OCI-LY1 (cell line): ENCODE data around the gene CXCL6.

Source experiments
- H2AFZ ChIP-seq: fragments of 200-600 bp; sonication (generic), shearing (Covaris generic); 2 replicates; pipeline ENCODE4 v1.6.0; 2014; ENCODE audit warnings: antibody characterized with exemption, mild to moderate bottlenecking, low read length
- H3F3A ChIP-seq: fragments of 200-600 bp; sonication (generic), shearing (Covaris generic); 2 replicates; pipeline ENCODE4 v1.6.0; 2014; ENCODE audit warnings: mild to moderate bottlenecking, antibody characterized with exemption, low read length, moderate library complexity; ENCODE audit not compliant: insufficient read depth
- H3K27ac ChIP-seq: fragments of 200-600 bp; sonication (generic); 2 replicates; pipeline ENCODE4 v1.5.1; 2014; ENCODE audit warnings: low read length, mixed run types, mild to moderate bottlenecking, low read depth; ENCODE audit not compliant: poor library complexity, severe bottlenecking
- H3K27me3 ChIP-seq: fragments of 200-600 bp; sonication (generic); 2 replicates; pipeline ENCODE4 v1.6.0; 2014; ENCODE audit warnings: antibody characterized with exemption, mild to moderate bottlenecking, low read length, moderate library complexity; ENCODE audit not compliant: insufficient read depth
- H3K36me3 ChIP-seq: fragments of 200-600 bp; sonication (generic); 2 replicates; pipeline ENCODE4 v1.6.1; 2014; ENCODE audit warnings: mild to moderate bottlenecking, antibody characterized with exemption, low read length, moderate library complexity, mixed read lengths; ENCODE audit not compliant: insufficient read depth
- H3K4me1 ChIP-seq: fragments of 200-600 bp; sonication (generic); 2 replicates; pipeline ENCODE4 v1.5.1; 2014; ENCODE audit warnings: mild to moderate bottlenecking, low read length, moderate library complexity; ENCODE audit not compliant: insufficient read depth, severe bottlenecking
- H3K4me2 ChIP-seq: fragments of 200-600 bp; sonication (generic), shearing (Covaris generic); 2 replicates; pipeline ENCODE4 v1.6.1; 2014; ENCODE audit warnings: low read length
- H3K4me3 ChIP-seq: fragments of 200-600 bp; sonication (generic); 2 replicates; pipeline ENCODE4 v1.5.1; 2014; ENCODE audit warnings: low read length, low read depth, mild to moderate bottlenecking, mixed read lengths; ENCODE audit not compliant: poor library complexity, severe bottlenecking
- H3K79me2 ChIP-seq: fragments of 200-600 bp; shearing (Covaris generic); 2 replicates; pipeline ENCODE4 v1.6.1; 2016; ENCODE audit warnings: mixed run types, low read length, mixed read lengths; ENCODE audit not compliant: insufficient read depth
- H3K9ac ChIP-seq: fragments of 200-600 bp; sonication (generic), shearing (Covaris generic); 2 replicates; pipeline ENCODE4 v1.6.1; 2014; ENCODE audit warnings: mild to moderate bottlenecking, low read length, mixed read lengths
- H3K9me2 ChIP-seq: fragments of 200-600 bp; sonication (generic), shearing (Covaris generic); 2 replicates; pipeline ENCODE4 v1.6.1; 2014; ENCODE audit warnings: low read depth, mild to moderate bottlenecking, low read length, mixed read lengths
- H3K9me3 ChIP-seq: fragments of 200-600 bp; shearing (Covaris generic); 2 replicates; pipeline ENCODE4 v1.6.1; 2014; ENCODE audit warnings: low read length, mixed read lengths
- H4K20me1 ChIP-seq: fragments of 200-600 bp; sonication (generic), shearing (Covaris generic); 2 replicates; pipeline ENCODE4 v1.6.0; 2016; ENCODE audit warnings: mild to moderate bottlenecking, low read length; ENCODE audit not compliant: insufficient read depth
- CTCF ChIP-seq: fragments of 200-600 bp; sonication (generic), shearing (Covaris generic); IDR thresholded peaks from 2 replicates; pipeline ENCODE4 v1.5.1; 2017; ENCODE audit warnings: mild to moderate bottlenecking, antibody characterized with exemption, low read length, moderate library complexity, mixed read lengths
- EZH2 ChIP-seq: fragments of 200-600 bp; sonication (generic), shearing (Covaris generic); IDR thresholded peaks from 2 replicates; pipeline ENCODE4 v1.8.0; 2017; ENCODE audit warnings: borderline replicate concordance, mixed run types, mild to moderate bottlenecking, antibody characterized with exemption, low read length, moderate library complexity, mixed read lengths

Gene CXCL6

GRCh38 chr4:73810191-73810590 lies 26.3 kb upstream of the CXCL6 start:
- Histone ChIP-seq H3K27ac (no peak overlapping the region), H3K9me3 (no peaks in the 10 kb centered on the region), H3K4me2 (no peak overlapping the region), H4K20me1 (no peaks in the 10 kb centered on the region), H2AFZ (no peak overlapping the region), H3K4me3 (no peak overlapping the region), H3K9me2 (no peaks in the 10 kb centered on the region), H3K27me3 (no peaks in the 10 kb centered on the region), H3K4me1 (no peaks in the 10 kb centered on the region), H3F3A (no peaks in the 10 kb centered on the region), H3K36me3 (no peaks in the 10 kb centered on the region), H3K9ac (no peak overlapping the region), H3K79me2 (no peaks in the 10 kb centered on the region)
- TF ChIP-seq CTCF: no peak
- TF ChIP-seq EZH2: no peak

GRCh38 chr4:73811841-73812240 lies 24.6 kb upstream of the CXCL6 start:
- Histone ChIP-seq H3K36me3 (no peaks in the 10 kb centered on the region), H3K27ac (no peak overlapping the region), H3K9me2 (no peaks in the 10 kb centered on the region), H3K4me3 (no peak overlapping the region), H3K9me3 (no peaks in the 10 kb centered on the region), H3K4me2 (no peak overlapping the region), H3F3A (no peaks in the 10 kb centered on the region), H4K20me1 (no peaks in the 10 kb centered on the region), H3K79me2 (no peaks in the 10 kb centered on the region), H3K27me3 (no peaks in the 10 kb centered on the region), H2AFZ (no peak overlapping the region), H3K9ac (no peak overlapping the region), H3K4me1 (no peaks in the 10 kb centered on the region)
- TF ChIP-seq EZH2 (no peak), CTCF (no peak)

- no peak overlapping the region for H3K4me3 ChIP-seq
- no peak overlapping the region for H3K27ac ChIP-seq
- no peaks in the 10 kb centered on the region for H4K20me1 ChIP-seq
- H3K9ac ChIP-seq: no peak overlapping the region
- no peaks in the 10 kb centered on the region for H3K27me3 ChIP-seq
- H3K9me3 ChIP-seq: no peaks in the 10 kb centered on the region
- H3F3A ChIP-seq: no peaks in the 10 kb centered on the region
- H3K9me2 ChIP-seq: no peaks in the 10 kb centered on the region
- no peak overlapping the region for H2AFZ ChIP-seq
- H3K36me3 ChIP-seq: no peaks in the 10 kb centered on the region
- no peaks in the 10 kb centered on the region for H3K79me2 ChIP-seq
- H3K4me2 ChIP-seq: no peak overlapping the region
- H3K4me1 ChIP-seq: no peaks in the 10 kb centered on the region
- no peak for TF ChIP-seq CTCF
- TF ChIP-seq EZH2: no peak
These were observed 21.8 kb upstream of the CXCL6 start for GRCh38 chr4:73814679-73815078.
